ENCODE data around the gene SH3BP5L. TPM values are rescaled to one million over a fixed set of nuclear protein-coding genes. Genes with fewer than 3 reads are reported as not detected.
A peak's percentile ranks its signal among the peaks of the same experiment; 100 is the strongest.

The SH3BP5L gene
- total and polyA plus RNA-seq, 2 of the 13 experiments (the other 11 are each of a cell fraction or from before 2014, with no cell fraction given): 10.3 to 14.9 TPM

DNA sequence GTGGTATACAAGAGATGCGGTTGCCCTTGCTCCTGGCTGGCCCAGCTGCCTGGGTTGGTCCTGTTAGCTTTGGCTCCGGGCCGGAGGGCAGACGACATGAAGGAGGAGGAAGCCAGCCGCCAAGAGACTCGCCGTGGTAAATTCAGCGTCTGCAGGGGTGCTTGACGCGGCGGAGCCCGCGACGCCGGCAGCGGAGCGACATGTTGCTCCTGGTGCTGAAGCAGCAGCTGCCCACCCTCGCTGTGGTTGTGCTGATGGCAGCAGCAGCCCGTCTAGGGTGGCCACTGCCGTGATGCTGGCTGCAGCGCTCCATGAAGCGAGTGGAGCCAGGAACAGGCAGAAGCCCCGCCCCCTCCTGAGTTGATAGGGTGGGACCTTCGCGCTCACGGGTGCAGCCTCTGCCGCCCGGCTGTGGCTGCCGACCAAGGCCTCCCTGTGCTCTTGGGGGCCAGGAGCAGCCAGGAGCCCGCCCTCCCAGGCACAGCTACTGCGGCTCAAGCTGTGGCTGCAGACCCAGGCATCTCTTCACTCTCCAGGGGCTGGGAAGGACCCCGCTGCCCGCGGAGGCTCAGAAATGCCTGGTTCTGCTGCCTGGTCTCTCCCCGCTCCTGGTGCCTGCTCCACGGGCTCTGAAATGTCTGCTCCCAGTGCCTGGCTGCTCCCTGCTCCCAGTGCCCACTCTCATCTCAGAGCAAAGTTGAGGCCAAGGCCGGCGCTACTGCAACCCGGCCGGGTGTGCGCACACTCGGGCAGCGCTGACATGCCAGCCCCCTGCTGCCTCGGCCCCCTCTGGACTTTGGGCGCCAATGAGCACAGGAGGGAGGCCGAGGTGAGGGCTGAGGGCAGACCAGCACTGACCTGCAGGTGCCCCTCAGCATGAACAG, 37.5 kb upstream of the SH3BP5L start (continued):
- no peak for TF ChIP-seq ZNF484 (CRISPR knock-in tag; IDR thresholded peaks at IDR 0.05; ENCODE audit: borderline replicate concordance, low read depth)
- peak; percentile 92 for TF ChIP-seq ZBTB7B (CRISPR knock-in tag; IDR thresholded peaks at IDR 0.05)
- TF ChIP-seq NKX3-1 (CRISPR knock-in tag; IDR thresholded peaks at IDR 0.05): no peak
- peak; percentile 71 for TF ChIP-seq ZNF501 (CRISPR knock-in tag; IDR thresholded peaks at IDR 0.05)
- TF ChIP-seq, protein P1, sequence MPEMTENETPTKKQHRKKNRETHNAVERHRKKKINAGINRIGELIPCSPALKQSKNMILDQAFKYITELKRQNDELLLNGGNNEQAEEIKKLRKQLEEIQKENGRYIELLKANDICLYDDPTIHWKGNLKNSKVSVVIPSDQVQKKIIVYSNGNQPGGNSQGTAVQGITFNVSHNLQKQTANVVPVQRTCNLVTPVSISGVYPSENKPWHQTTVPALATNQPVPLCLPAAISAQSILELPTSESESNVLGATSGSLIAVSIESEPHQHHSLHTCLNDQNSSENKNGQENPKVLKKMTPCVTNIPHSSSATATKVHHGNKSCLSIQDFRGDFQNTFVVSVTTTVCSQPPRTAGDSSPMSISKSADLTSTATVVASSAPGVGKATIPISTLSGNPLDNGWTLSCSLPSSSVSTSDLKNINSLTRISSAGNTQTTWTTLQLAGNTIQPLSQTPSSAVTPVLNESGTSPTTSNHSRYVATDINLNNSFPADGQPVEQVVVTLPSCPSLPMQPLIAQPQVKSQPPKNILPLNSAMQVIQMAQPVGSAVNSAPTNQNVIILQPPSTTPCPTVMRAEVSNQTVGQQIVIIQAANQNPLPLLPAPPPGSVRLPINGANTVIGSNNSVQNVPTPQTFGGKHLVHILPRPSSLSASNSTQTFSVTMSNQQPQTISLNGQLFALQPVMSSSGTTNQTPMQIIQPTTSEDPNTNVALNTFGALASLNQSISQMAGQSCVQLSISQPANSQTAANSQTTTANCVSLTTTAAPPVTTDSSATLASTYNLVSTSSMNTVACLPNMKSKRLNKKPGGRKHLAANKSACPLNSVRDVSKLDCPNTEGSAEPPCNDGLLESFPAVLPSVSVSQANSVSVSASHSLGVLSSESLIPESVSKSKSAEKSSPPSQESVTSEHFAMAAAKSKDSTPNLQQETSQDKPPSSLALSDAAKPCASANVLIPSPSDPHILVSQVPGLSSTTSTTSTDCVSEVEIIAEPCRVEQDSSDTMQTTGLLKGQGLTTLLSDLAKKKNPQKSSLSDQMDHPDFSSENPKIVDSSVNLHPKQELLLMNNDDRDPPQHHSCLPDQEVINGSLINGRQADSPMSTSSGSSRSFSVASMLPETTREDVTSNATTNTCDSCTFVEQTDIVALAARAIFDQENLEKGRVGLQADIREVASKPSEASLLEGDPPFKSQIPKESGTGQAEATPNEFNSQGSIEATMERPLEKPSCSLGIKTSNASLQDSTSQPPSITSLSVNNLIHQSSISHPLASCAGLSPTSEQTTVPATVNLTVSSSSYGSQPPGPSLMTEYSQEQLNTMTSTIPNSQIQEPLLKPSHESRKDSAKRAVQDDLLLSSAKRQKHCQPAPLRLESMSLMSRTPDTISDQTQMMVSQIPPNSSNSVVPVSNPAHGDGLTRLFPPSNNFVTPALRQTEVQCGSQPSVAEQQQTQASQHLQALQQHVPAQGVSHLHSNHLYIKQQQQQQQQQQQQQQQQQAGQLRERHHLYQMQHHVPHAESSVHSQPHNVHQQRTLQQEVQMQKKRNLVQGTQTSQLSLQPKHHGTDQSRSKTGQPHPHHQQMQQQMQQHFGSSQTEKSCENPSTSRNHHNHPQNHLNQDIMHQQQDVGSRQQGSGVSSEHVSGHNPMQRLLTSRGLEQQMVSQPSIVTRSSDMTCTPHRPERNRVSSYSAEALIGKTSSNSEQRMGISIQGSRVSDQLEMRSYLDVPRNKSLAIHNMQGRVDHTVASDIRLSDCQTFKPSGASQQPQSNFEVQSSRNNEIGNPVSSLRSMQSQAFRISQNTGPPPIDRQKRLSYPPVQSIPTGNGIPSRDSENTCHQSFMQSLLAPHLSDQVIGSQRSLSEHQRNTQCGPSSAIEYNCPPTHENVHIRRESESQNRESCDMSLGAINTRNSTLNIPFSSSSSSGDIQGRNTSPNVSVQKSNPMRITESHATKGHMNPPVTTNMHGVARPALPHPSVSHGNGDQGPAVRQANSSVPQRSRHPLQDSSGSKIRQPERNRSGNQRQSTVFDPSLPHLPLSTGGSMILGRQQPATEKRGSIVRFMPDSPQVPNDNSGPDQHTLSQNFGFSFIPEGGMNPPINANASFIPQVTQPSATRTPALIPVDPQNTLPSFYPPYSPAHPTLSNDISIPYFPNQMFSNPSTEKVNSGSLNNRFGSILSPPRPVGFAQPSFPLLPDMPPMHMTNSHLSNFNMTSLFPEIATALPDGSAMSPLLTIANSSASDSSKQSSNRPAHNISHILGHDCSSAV (CRISPR knock-in tag; IDR thresholded peaks at IDR 0.05; ENCODE audit: borderline replicate concordance): no peak
- TF ChIP-seq ZNF121 (CRISPR knock-in tag; IDR thresholded peaks at IDR 0.05): peak; percentile 25; the same call in 1 of the 2 replicates
- no peak for TF ChIP-seq TBL1XR1 (IDR thresholded peaks at IDR 0.05; ENCODE audit: borderline replicate concordance, low read length, partially characterized antibody)
- TF ChIP-seq ATF7-NPFF (CRISPR knock-in tag; IDR thresholded peaks at IDR 0.05; ENCODE audit: low read depth): peak; percentile 31; the same call in 1 of the 2 replicates
- TF ChIP-seq ZNF703 (CRISPR knock-in tag; IDR thresholded peaks at IDR 0.05; ENCODE audit: borderline replicate concordance): no peak
- TF ChIP-seq GATA4 (IDR thresholded peaks at IDR 0.05; ENCODE audit: borderline replicate concordance, low read depth): no peak
- no peak for TF ChIP-seq BORCS8-MEF2B (CRISPR knock-in tag; IDR thresholded peaks at IDR 0.05)
- no peak for TF ChIP-seq TOPORS (CRISPR knock-in tag; IDR thresholded peaks at IDR 0.05)
- TF ChIP-seq ZNF75D (CRISPR knock-in tag; IDR thresholded peaks at IDR 0.05; ENCODE audit: borderline replicate concordance): no peak
- peak; percentile 77; the same call in 1 of the 2 replicates for TF ChIP-seq DR1 (CRISPR knock-in tag; IDR thresholded peaks at IDR 0.05)
- TF ChIP-seq SP2 (CRISPR knock-in tag; IDR thresholded peaks at IDR 0.05): no peak
- TF ChIP-seq CREB1 (IDR thresholded peaks at IDR 0.05): no peak
- TF ChIP-seq CREB1 (CRISPR knock-in tag; IDR thresholded peaks at IDR 0.05): no peak
- no peak for TF ChIP-seq NCOA5 (CRISPR knock-in tag; IDR thresholded peaks at IDR 0.05)
- no peak for TF ChIP-seq HOXA9 (CRISPR knock-in tag; IDR thresholded peaks at IDR 0.05; ENCODE audit: borderline replicate concordance)
- TF ChIP-seq U2AF2 (IDR thresholded peaks at IDR 0.05; ENCODE audit: low read depth, low read length): no peak
- TF ChIP-seq CEBPB (IDR thresholded peaks at IDR 0.05; ENCODE audit: borderline replicate concordance, low read depth, low read length): no peak
- TF ChIP-seq ATAD3A (CRISPR knock-in tag; IDR thresholded peaks at IDR 0.05): no peak
- no peak; the same call in 1 of the 2 replicates for TF ChIP-seq TGIF2 (CRISPR knock-in tag; IDR thresholded peaks at IDR 0.05)
- TF ChIP-seq ZNF282 (IDR thresholded peaks at IDR 0.05; ENCODE audit: partially characterized antibody): no peak
